ENCODE measurements around the gene ZFHX3.

Gene ZFHX3

GRCh38 chr16:72785171-72785570 is 262.8 kb downstream of the ZFHX3 start:
- no peak for DNase-seq

GRCh38 chr16:72783716-72784318 is 264.1 kb downstream of the ZFHX3 start:
- DNase-seq, result no peak

GRCh38 chr16:72769876-72770275 is 278.1 kb downstream of the ZFHX3 start:
- no peak for DNase-seq

- DNase-seq, result no peak
Measured at GRCh38 chr16:72768591-72768990, 279.3 kb downstream of the ZFHX3 start.

- no peak for DNase-seq
Measured at GRCh38 chr16:72766506-72766905, 281.4 kb downstream of the ZFHX3 start.

GRCh38 chr16:72764015-72764654 is 283.8 kb downstream of the ZFHX3 start:
- no peak for DNase-seq

- DNase-seq, result no peak
Measured at GRCh38 chr16:72760581-72760980, 287.3 kb downstream of the ZFHX3 start.

- no peak for DNase-seq
Measured at GRCh38 chr16:72753881-72754280, 294.0 kb downstream of the ZFHX3 start.

GRCh38 chr16:72752004-72752695 is 295.8 kb downstream of the ZFHX3 start:
- DNase-seq, result no peak

- no peak for DNase-seq
Measured at GRCh38 chr16:72751076-72751475, 296.9 kb downstream of the ZFHX3 start.

- DNase-seq, result no peak
Measured at GRCh38 chr16:72749091-72749490, 298.8 kb downstream of the ZFHX3 start.

GRCh38 chr16:72744076-72744793 is 303.7 kb downstream of the ZFHX3 start:
- no peak for DNase-seq

- DNase-seq, result no peak
Measured at GRCh38 chr16:72743011-72743761, 304.7 kb downstream of the ZFHX3 start.

- no peak for DNase-seq
Measured at GRCh38 chr16:72740347-72740746, 307.6 kb downstream of the ZFHX3 start.

GRCh38 chr16:72739577-72739976 is 308.4 kb downstream of the ZFHX3 start:
- no peak for DNase-seq

GRCh38 chr16:72736074-72736473 is 311.9 kb downstream of the ZFHX3 start:
- DNase-seq, result no peak

Data from stimulated activated naive CD4-positive, alpha-beta T cell (primary cell).